ENCODE data around the gene PPP3R1.

The PPP3R1 gene

DNA sequence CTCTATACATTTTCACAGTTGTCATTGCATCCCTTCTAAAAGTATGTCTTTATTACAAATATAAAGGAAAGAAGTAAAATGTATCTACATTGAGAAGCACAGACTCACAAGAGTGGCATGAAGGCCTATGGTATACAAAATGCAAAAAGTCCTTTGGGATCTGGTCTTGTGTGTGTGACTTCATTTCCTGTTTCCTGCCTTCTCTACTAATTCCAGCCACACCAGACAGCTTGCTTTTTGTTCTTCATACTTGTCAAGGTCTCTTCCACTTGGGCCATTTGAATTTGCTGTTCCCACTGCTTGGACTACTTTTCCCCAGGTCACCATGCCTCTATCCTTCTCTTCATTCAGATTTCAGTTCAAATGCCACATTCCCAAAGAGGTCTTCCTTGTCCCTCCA lies 101.3 kb downstream of the PPP3R1 start:
- no peak for DNase-seq (ENCODE audit: low read depth)

DNA sequence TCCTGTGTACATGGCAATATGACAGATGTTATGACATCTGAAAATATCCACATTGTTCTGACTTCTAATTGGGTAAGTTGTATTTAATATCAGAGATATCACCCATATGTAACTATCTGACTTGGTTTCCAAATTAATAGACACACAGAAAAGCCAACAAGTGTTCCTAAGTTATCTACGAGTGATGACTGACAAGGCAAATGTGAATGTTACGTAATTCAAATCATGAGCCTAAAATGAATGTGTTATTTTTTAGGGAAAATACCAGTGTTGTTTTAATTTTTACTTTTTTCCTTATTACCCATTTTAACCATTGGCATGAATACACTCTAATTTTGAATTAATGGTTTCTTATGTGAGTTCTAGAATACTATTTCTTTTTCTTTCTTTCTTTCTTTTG lies 110.5 kb downstream of the PPP3R1 start:
- DNase-seq (ENCODE audit: low read depth) = no peak

DNA sequence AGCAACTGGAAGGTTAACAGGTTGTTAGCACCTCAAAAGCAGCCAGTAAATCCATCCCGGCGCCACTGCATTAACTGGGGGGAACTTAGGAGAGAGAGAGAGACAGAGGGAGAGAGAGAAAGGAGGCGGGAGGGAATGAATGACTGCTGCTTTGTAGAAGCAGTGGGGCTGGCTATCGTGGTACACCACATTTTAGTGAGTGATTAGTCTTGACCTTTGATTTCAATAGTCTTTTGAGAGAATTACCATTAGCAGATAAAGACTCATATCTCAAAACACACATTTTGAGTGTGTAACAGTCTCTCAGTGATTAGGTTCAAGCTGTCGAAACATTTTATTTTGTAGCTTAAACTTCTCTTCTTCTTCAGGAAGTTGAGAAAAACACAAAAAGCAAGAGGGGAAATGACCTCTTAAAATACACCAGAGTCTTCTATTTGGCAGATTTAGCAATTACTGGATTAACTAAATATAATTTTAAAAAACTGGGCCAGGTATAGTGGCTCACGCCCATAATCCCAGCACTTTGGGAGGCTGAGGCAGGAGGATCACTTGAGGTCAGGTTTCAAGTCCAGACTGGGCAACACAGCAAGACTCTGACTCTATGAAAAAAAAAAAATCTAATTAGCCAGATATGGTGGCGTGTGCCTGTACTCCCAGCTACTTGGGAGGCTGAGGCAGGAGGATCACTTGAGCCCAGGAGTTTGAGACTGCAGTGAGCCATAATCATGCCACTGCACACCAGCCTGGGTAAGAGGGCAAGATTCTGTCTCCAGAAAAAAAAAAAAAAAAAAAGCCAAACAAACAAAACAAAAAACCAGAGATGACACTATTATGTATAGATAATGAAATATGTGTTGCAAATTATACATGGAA lies 116.6 kb downstream of the PPP3R1 start:
- no peak for DNase-seq (ENCODE audit: low read depth)

DNA sequence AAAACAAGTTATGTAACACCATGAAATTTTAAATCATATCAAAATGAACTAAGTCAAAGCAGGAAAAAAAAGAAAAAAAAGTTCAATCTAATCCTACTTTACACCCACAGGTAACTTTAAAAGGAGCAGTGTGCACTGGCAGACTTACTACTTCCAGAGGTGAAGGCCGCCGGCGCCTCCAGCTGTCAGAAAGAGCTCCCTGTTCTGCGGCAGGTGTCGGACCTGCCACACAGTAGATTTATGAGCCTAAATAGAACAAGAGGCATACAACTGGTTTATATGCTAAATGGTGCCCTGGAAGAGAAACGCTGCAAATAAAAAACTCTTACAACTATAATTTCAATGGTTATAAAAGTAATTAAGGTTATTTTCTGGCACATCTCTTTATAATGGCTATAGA lies 117.8 kb downstream of the PPP3R1 start:
- no peak for DNase-seq (ENCODE audit: low read depth)

DNA sequence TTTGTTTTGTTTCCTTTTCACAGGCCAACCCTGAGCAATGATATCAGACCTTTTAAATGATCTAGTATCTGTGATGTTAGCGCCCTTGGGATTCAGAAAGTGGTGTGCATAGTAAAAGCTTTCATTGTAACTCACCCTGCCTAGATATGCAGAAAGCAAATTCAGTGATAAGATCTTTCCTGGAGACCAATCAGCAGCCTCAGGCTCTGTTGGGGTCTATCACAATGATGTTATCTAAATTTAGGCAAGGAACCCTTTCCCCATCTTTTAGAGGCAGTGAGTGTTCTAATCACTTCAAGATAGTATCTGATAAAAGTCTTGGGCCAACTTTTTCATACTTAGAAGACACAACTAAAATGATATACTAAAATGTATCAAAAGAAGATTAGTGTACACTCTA lies 118.2 kb downstream of the PPP3R1 start:
- DNase-seq (ENCODE audit: low read depth) = no peak

Measured in T follicular helper cell (primary cell).